Hepatocyte (in vitro differentiated cells): ENCODE measurements around the gene SMYD1. TPM values are rescaled to one million over a fixed set of nuclear protein-coding genes. Genes with fewer than 3 reads are reported as not detected.

Experiments used
- DNase-seq: peaks from one replicate; pipeline ENCODE4 v3.0.0-alpha.2; 2016; ENCODE audit warnings: low spot score
- H2AFZ ChIP-seq: fragments of 200-600 bp; sonication (generic); 2 replicates; pipeline ENCODE4 v1.6.0; 2016; ENCODE audit warnings: antibody characterized with exemption, mild to moderate bottlenecking
- H3K27ac ChIP-seq: fragments of 200-600 bp; sonication (generic); 2 replicates; pipeline ENCODE4 v1.5.1; 2016; ENCODE audit warnings: mild to moderate bottlenecking
- H3K27me3 ChIP-seq: fragments of 200-600 bp; sonication (generic); 2 replicates; pipeline ENCODE4 v1.6.1; 2016
- H3K36me3 ChIP-seq: fragments of 200-600 bp; sonication (generic); replicated peaks from 2 replicates; pipeline ENCODE4 v1.5.1; 2016; ENCODE audit warnings: low read depth; ENCODE audit not compliant: insufficient read depth
- H3K4me1 ChIP-seq: fragments of 200-600 bp; sonication (generic); 2 replicates; pipeline ENCODE4 v1.5.1; 2016; ENCODE audit warnings: mild to moderate bottlenecking, moderate library complexity; ENCODE audit not compliant: insufficient read depth
- H3K4me2 ChIP-seq: fragments of 200-600 bp; sonication (generic); 2 replicates; pipeline ENCODE4 v1.6.0; 2016
- H3K4me3 ChIP-seq: fragments of 200-600 bp; sonication (generic); 2 replicates; pipeline ENCODE4 v1.5.1; 2016; ENCODE audit warnings: mild to moderate bottlenecking
- H3K79me2 ChIP-seq: fragments of 200-600 bp; sonication (generic); 2 replicates; pipeline ENCODE4 v1.6.0; 2017; ENCODE audit warnings: mild to moderate bottlenecking
- H3K9me2 ChIP-seq: fragments of 200-600 bp; sonication (generic); replicated peaks from 2 replicates; pipeline ENCODE4 v1.6.0; 2017; ENCODE audit warnings: mild to moderate bottlenecking; ENCODE audit not compliant: insufficient read depth
- H3K9me3 ChIP-seq: fragments of 200-600 bp; sonication (generic); 2 replicates; pipeline ENCODE4 v1.5.1; 2016; ENCODE audit warnings: low read depth, mild to moderate bottlenecking
- H4K20me1 ChIP-seq: fragments of 200-600 bp; sonication (generic); 2 replicates; pipeline ENCODE4 v1.6.0; 2016; ENCODE audit warnings: mild to moderate bottlenecking; ENCODE audit not compliant: insufficient read depth, poor library complexity, severe bottlenecking
- EZH2 ChIP-seq: fragments of 200-600 bp; sonication (generic); IDR thresholded peaks from 2 replicates; pipeline ENCODE4 v1.6.1; 2016; ENCODE audit warnings: antibody characterized with exemption, mild to moderate bottlenecking, borderline replicate concordance
- EZH2phosphoT487 ChIP-seq: fragments of 200-600 bp; sonication (generic); IDR thresholded peaks from one replicate; pipeline ENCODE4 v1.6.1; 2018; ENCODE audit warnings: antibody characterized with exemption, mild to moderate bottlenecking, low read depth, moderate library complexity; ENCODE audit not compliant: unreplicated experiment, severe bottlenecking
- WGBS: methylation state at CpG from one replicate; pipeline ENCODE4 v1.1.6; 2016; ENCODE audit warnings: low lambda C conversion rate; ENCODE audit errors: missing lambda C conversion rate; 5-methylcytosine and 5-hydroxymethylcytosine counted together
- polyA plus RNA-seq: library from polyadenylated mRNA; unstranded; fragments of >200 nt; fragmentation: Nextera tagmentation; extraction: Ambion mirVana; gene quantifications from 2 replicates; pipeline ENCODE4 v1.2.1, GENCODE V29; 2016
- total RNA-seq: library from RNA; depleted of rRNA; stranded (reverse); fragments of >200 nt; gene quantifications from 2 replicates; pipeline ENCODE4 v1.2.3, GENCODE V29; 2014
- TF ChIP-seq, protein P1 (sequence below): fragments of 200-600 bp; sonication (generic); IDR thresholded peaks from 2 replicates; pipeline ENCODE4 v1.5.1; 2016; ENCODE audit warnings: antibody characterized with exemption, mild to moderate bottlenecking; ENCODE audit not compliant: poor library complexity

Gene SMYD1
- total and polyA plus RNA-seq, 2 experiments from 2014 or later: 0.10 TPM; not detected in 1

DNA sequence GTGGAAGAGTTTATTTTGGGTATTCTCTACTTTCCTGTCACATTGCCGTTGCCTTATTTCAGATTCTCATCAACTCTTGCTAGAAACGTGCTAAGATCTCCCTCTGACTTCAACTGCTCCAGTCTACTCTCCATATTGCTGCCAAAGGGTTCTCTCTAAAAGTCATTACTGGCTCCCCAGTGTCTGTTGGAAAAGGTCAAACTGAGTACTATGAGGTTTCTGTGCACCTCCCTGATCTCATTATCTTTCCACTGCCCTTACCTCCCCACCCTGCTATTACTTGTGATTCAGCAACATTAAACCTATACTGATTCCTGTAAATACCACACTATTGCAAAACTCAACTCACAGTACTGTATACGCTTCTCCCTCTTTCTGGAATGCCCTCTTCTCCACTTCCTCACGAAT is 10.2 kb upstream of the SMYD1 start:
- Histone ChIP-seq H2AFZ (no peak overlapping the region), H3K4me2 (no peak overlapping the region), H3K9me2 (no peaks in the 10 kb centered on the region), H3K27ac (no peak overlapping the region), H3K4me1 (peaks cover 24% of the 10 kb centered on the region), H4K20me1 (peaks cover 4% of the 10 kb centered on the region), H3K79me2 (peaks cover 28% of the 10 kb centered on the region), H3K36me3 (no peaks in the 10 kb centered on the region), H3K4me3 (no peak overlapping the region), H3K27me3 (no peaks in the 10 kb centered on the region), H3K9me3 (no peaks in the 10 kb centered on the region)
- no peak for TF ChIP-seq EZH2
- TF ChIP-seq, protein P1, sequence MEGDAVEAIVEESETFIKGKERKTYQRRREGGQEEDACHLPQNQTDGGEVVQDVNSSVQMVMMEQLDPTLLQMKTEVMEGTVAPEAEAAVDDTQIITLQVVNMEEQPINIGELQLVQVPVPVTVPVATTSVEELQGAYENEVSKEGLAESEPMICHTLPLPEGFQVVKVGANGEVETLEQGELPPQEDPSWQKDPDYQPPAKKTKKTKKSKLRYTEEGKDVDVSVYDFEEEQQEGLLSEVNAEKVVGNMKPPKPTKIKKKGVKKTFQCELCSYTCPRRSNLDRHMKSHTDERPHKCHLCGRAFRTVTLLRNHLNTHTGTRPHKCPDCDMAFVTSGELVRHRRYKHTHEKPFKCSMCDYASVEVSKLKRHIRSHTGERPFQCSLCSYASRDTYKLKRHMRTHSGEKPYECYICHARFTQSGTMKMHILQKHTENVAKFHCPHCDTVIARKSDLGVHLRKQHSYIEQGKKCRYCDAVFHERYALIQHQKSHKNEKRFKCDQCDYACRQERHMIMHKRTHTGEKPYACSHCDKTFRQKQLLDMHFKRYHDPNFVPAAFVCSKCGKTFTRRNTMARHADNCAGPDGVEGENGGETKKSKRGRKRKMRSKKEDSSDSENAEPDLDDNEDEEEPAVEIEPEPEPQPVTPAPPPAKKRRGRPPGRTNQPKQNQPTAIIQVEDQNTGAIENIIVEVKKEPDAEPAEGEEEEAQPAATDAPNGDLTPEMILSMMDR: no peak
- TF ChIP-seq EZH2phosphoT487: no peak
- no peak for DNase-seq
- 65% methylated on average over 4 of the region's 4 CpGs for WGBS

DNA sequence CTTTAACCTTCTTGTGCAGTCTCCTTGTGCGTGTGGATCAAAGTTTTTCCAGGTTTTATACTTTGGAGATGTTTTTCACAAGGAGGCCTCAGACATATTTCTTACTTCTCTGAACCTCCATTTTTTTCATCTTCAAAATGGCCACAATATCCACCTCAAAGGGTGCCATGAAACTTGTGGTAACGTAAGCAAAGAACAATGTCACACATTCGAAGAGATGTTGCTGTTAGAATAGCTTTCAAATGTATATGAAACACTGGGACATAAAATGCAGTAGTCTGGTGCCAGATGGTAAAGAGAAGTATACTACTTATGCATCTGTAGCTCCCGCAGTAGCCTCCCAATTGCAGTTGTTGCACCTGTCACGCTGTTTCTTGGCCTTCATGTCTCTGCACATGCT is 9.4 kb upstream of the SMYD1 start:
- no peak overlapping the region for H3K4me2 ChIP-seq
- no peaks in the 10 kb centered on the region for H4K20me1 ChIP-seq
- no peak for TF ChIP-seq EZH2
- H3K79me2 ChIP-seq: peaks cover 20% of the 10 kb centered on the region
- no peak overlapping the region for H3K4me3 ChIP-seq
- WGBS: 94% methylated on average over 5 of the region's 5 CpGs
- H3K27ac ChIP-seq: no peak overlapping the region
- no peaks in the 10 kb centered on the region for H3K27me3 ChIP-seq
- H3K4me1 ChIP-seq: peaks cover 18% of the 10 kb centered on the region
- no peaks in the 10 kb centered on the region for H3K9me3 ChIP-seq
- no peak for DNase-seq
- H2AFZ ChIP-seq: no peak overlapping the region
- no peaks in the 10 kb centered on the region for H3K36me3 ChIP-seq
- H3K9me2 ChIP-seq: no peaks in the 10 kb centered on the region

DNA sequence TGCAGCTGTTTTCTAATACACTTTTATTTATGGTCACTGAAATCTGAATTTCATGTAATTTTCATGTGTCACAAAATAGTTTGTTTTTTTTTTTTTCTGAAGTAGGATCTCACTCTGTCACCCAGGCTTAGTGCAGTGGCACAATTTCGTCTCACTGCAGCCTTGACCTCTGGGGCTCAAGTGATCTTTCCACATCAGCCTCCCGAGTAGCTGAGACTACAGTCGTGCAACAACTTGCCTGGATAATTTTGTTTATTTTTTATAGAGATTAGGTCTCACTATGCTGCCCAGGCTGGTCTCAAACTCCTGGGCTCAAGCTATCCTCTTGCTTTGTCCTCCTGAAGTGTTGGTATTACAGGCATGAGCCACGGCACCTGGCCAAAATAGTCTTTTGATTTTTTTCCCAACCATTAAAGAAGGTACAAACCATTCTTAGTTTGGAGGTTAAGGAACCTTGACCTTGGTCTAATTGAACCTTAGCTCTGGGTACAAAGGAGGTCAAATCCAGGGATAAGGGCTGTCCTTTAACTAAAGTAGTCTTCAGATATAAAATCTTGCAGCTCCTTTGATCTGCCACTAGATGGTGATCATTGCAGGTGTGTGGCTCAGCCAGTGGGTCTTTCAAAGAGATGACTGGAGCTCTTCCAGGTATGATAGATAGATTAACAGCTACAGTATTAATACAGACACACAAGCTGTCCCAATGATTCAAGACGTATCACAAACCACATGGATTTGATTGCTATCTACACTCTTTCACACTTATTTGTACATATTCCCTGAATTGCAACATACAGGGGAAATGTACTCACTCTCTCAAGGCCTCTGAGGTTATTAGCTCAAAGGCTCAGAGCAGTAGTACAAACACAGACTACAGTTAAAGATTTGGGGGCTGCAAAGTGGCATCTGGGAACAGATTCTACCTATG is 7.4 kb upstream of the SMYD1 start:
- Histone ChIP-seq H2AFZ (peak overlapping the region; percentile 36), H3K36me3 (no peaks in the 10 kb centered on the region), H4K20me1 (no peaks in the 10 kb centered on the region), H3K4me2 (no peak overlapping the region), H3K4me1 (peaks cover 6% of the 10 kb centered on the region), H3K79me2 (peaks cover 1% of the 10 kb centered on the region), H3K27ac (no peak overlapping the region), H3K27me3 (no peaks in the 10 kb centered on the region), H3K4me3 (no peak overlapping the region), H3K9me2 (no peaks in the 10 kb centered on the region), H3K9me3 (no peaks in the 10 kb centered on the region)
- DNase-seq: peak; percentile 69
- TF ChIP-seq EZH2phosphoT487 (no peak), EZH2 (no peak)
- TF ChIP-seq, protein P1: peak; percentile 77
- 55% methylated on average over 5 of the region's 5 CpGs for WGBS

DNA sequence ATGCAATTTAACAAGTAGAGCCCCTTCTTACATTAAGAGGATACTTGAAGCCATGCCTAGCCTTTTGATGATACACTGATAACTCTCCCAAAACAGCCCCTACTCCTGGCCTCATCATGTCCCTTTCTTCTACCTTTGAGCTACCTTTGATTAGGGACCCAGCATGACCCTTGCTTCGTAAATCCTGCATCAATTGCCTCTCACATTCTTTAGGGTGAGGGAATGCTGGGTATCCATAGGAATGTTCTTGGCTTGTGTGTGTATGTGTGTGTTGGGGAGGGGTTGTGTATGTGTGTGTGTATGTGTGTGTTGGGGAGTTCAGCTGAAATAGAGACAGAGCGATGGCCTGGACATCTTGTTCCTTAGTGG is 6.7 kb upstream of the SMYD1 start:
- no peaks in the 10 kb centered on the region for H3K79me2 ChIP-seq
- peaks cover 6% of the 10 kb centered on the region for H3K4me1 ChIP-seq
- H3K27ac ChIP-seq: no peak overlapping the region
- H3K4me2 ChIP-seq: no peak overlapping the region
- 79% methylated on average over 2 of the region's 2 CpGs for WGBS
- no peak for DNase-seq
- H3K4me3 ChIP-seq: no peak overlapping the region
- no peaks in the 10 kb centered on the region for H3K9me3 ChIP-seq
- TF ChIP-seq, protein P1: no peak
- TF ChIP-seq EZH2: no peak
- no peaks in the 10 kb centered on the region for H3K27me3 ChIP-seq
- H3K36me3 ChIP-seq: no peaks in the 10 kb centered on the region
- H4K20me1 ChIP-seq: no peaks in the 10 kb centered on the region
- H2AFZ ChIP-seq: peak overlapping the region; percentile 36
- no peaks in the 10 kb centered on the region for H3K9me2 ChIP-seq
